AG09319 (cell line): Measurements from ENCODE around the gene DPM2.
A peak's percentile ranks its signal among the peaks of the same experiment; 100 is the strongest.

ENCODE experiments used
- DNase-seq: peaks from one replicate; pipeline ENCODE4 v3.0.0-alpha.2; 2010; ENCODE audit warnings: low read depth; ENCODE audit errors: extremely low read depth
- CTCF ChIP-seq: IDR thresholded peaks from 2 replicates; pipeline ENCODE4 v1.5.1; 2011; ENCODE audit warnings: low read depth, mild to moderate bottlenecking, inconsistent platforms, low read length, moderate library complexity

Gene DPM2

DNA sequence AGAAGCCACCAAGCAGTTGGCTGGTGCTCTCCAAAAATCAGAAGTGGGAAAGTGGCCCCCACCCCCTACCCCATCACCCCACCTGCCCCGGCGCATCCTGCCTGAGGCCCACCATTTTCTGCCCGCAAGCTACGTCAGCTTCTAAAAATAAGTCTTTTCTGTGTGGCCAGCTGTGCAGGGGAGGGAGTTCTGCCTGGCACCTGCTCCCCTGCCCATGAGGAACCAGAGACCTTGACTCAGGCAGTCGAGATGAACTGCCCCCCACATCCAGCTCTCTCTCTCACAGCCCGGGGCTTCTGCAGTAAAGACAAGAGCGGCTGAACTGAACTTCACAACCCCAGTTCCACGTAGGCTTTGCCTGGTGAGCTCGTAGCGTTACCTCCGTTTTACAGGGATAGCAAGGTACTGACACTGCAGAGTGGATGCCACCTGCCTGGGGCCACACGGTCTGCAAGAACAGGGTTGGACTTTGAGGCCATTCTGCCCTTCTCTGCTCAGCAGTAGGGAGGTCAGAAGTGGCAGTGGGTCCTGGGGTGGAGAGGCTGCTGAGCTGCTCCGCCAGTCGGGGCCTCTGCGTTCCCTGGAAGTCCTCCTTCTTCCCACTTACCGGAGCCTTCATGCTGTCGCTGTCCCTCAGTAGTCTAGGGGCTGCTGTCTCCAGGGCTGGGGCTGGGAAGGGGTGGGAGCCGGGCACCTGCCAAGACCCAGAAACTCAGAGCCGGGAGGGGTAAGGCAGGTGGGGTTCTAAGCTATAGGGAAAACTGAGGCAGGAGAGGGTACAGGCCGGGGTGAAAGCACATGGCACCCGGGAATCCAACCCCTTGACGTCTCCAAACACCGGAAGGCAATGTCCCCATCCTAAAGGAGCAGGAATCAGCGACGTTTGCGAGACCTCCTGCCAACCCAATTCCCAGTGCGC lies 21.6 kb downstream of the DPM2 start:
- no peak for TF ChIP-seq CTCF
- no peak for DNase-seq

- no peak for DNase-seq
- TF ChIP-seq CTCF, result no peak
These were observed 22.3 kb downstream of the DPM2 start for GRCh38 chr9:127915325-127915752.

GRCh38 chr9:127913682-127914081 lies 24.0 kb downstream of the DPM2 start:
- no peak for DNase-seq
- TF ChIP-seq CTCF, result no peak

GRCh38 chr9:127912882-127913281 lies 24.8 kb downstream of the DPM2 start:
- TF ChIP-seq CTCF, result no peak
- DNase-seq, result no peak

GRCh38 chr9:127912296-127912695 lies 25.4 kb downstream of the DPM2 start:
- no peak for DNase-seq
- TF ChIP-seq CTCF, result no peak

DNA sequence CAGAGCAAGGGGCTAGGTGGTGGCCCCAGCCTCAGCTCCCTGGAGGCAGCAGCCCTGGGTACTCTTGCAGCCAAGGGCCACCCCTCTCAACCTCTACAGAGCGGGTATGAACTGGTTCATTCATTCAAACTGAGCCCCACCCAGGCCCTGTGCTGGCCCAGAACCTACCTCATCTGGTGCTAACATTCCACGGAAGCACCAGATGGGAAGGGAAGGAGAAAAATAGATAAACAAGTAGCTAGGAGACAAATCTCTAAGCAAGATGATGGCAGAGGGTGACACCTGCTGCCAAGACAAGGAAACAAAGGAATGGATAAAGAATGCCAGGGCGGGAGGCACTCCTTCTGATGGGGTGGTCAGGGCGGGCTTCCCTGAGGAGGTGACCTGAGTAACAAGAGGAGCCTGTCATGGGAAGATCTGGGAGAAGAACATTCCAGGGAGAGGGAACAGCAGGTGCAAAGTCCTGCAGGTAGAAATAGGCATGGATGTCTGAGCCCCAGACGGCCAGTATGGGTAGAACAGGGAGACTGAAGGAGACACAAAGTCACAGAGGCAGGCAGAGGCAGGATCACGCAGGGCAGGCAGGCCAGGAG lies 26.9 kb downstream of the DPM2 start:
- TF ChIP-seq CTCF, result peak; percentile 15
- DNase-seq, result no peak

DNA sequence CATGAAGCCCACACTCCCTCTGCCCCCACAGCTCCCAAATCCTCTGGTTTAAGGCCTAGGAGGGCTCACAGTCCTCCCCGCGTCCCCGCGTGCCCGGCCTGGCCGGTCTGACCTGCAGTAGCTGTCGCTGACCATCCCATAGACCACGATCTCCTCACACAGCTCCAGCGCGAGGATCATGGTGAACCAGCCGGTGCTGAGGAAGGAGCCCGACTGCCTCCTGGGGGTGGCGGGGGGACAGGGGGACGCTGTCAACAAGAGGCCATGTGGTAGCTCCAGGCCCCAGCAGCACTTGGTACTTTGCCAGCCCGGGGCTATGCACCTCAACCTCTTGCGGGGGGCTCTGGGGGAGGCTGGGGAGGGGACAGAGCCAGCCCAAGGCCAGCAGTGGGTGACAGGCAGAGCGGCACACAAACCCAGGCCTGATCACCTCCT lies 27.8 kb downstream of the DPM2 start:
- TF ChIP-seq CTCF, result no peak
- no peak for DNase-seq
